Measurements from ENCODE around the gene ING4. TPM values are rescaled to one million over a fixed set of nuclear protein-coding genes. Genes with fewer than 3 reads are reported as not detected.
A peak's percentile ranks its signal among the peaks of the same experiment; 100 is the strongest.

The ING4 gene
- total RNA-seq, 1 experiment from 2014 or later, result 23.0 TPM

DNA sequence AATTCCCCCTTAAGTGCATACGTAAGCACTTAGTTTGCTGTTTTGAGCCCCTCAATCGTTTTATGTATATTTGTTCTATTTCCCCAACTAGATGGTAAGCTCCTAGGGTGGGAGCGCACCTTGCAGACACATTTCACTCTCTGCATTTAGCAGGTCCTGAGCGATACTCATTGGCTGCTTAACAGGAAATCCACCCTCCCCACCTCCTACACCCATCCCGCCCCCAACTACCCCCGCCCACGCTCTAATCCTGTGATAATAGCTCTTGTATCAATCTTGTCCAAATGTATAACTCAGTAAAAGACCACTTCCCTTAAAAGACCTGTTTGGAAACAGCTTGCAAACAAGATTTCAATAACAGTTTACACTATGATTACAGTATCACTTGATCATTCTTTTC is 35.3 kb downstream of the ING4 start:
- TF ChIP-seq KAT7 (CRISPR knock-in tag; IDR thresholded peaks at IDR 0.05; ENCODE audit: borderline replicate concordance) (no peak), NR2C2 (CRISPR knock-in tag; IDR thresholded peaks at IDR 0.05) (no peak), ZNF416 (CRISPR knock-in tag; IDR thresholded peaks at IDR 0.05) (no peak), NFYB (CRISPR knock-in tag; conservative IDR thresholded peaks at IDR 0.05; ENCODE audit: low read depth) (no peak), NFE2L1 (CRISPR knock-in tag; IDR thresholded peaks at IDR 0.05) (no peak), SMAD3 (CRISPR knock-in tag; IDR thresholded peaks at IDR 0.05; ENCODE audit: borderline replicate concordance) (no peak), GTF2I (CRISPR knock-in tag; conservative IDR thresholded peaks at IDR 0.05) (no peak)
- TF ChIP-seq, protein P1, sequence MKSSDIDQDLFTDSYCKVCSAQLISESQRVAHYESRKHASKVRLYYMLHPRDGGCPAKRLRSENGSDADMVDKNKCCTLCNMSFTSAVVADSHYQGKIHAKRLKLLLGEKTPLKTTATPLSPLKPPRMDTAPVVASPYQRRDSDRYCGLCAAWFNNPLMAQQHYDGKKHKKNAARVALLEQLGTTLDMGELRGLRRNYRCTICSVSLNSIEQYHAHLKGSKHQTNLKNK (CRISPR knock-in tag; IDR thresholded peaks at IDR 0.05), result no peak
- TF ChIP-seq, protein P2, sequence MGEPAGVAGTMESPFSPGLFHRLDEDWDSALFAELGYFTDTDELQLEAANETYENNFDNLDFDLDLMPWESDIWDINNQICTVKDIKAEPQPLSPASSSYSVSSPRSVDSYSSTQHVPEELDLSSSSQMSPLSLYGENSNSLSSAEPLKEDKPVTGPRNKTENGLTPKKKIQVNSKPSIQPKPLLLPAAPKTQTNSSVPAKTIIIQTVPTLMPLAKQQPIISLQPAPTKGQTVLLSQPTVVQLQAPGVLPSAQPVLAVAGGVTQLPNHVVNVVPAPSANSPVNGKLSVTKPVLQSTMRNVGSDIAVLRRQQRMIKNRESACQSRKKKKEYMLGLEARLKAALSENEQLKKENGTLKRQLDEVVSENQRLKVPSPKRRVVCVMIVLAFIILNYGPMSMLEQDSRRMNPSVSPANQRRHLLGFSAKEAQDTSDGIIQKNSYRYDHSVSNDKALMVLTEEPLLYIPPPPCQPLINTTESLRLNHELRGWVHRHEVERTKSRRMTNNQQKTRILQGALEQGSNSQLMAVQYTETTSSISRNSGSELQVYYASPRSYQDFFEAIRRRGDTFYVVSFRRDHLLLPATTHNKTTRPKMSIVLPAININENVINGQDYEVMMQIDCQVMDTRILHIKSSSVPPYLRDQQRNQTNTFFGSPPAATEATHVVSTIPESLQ (CRISPR knock-in tag; IDR thresholded peaks at IDR 0.05), result no peak
- TF ChIP-seq, protein P3, sequence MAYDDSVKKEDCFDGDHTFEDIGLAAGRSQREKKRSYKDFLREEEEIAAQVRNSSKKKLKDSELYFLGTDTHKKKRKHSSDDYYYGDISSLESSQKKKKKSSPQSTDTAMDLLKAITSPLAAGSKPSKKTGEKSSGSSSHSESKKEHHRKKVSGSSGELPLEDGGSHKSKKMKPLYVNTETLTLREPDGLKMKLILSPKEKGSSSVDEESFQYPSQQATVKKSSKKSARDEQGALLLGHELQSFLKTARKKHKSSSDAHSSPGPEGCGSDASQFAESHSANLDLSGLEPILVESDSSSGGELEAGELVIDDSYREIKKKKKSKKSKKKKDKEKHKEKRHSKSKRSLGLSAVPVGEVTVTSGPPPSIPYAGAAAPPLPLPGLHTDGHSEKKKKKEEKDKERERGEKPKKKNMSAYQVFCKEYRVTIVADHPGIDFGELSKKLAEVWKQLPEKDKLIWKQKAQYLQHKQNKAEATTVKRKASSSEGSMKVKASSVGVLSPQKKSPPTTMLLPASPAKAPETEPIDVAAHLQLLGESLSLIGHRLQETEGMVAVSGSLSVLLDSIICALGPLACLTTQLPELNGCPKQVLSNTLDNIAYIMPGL (CRISPR knock-in tag; IDR thresholded peaks at IDR 0.05), result no peak
- Mint-ChIP-seq H3K4me3 (no peak overlapping the region), H3K27ac (no peak overlapping the region), H3K27me3 (ENCODE audit: low read depth) (peaks cover 3% of the 10 kb centered on the region), H3K9me3 (no peaks in the 10 kb centered on the region), H3K36me3 (no peaks in the 10 kb centered on the region), H3K4me1 (peaks cover 4% of the 10 kb centered on the region; the same call in 1 of the 2 replicates)
- POLR2A ChIA-PET, result no interaction called here
- ATAC-seq (peak; percentile 67), DNase-seq (ENCODE audit: low spot score) (no peak)
- CTCF ChIA-PET, result interaction anchor here (0.7 to 1.4 kb wide), 5 partner anchors 17 to 70 kb away, joined by 3 to 12 read pairs (median 4); partner anchors contain the start of gene ACRBP

DNA sequence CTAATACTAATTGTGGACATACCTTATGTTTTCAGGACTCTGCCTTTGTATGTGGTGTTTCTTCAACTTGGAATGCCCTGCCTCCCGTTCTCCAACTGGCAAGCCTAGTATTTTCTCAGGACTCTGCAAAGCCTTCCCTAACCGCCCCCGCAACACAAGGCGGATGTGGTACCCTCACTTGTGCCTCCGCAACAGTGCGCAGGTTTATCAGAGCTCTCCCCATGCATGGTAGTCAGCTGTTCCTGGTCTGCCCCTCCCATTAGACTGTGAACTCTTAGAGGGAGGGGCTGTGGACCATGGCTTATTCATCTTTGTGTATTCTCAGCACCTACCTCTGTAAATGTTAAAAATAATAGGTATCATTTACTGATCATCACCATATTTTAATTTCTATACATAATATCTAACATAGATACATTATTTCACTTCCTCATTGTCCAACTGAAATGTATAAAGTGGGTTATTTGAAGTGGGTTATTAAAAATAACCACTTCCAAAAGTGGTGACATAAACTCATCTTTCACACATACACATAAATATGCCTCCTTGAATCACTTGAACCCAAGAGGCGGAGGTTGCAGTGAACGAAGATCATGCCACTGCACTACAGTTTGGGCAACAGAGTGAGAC is 36.1 kb downstream of the ING4 start:
- Mint-ChIP-seq H3K9me3 (no peaks in the 10 kb centered on the region), H3K36me3 (no peaks in the 10 kb centered on the region), H3K4me3 (no peak overlapping the region), H3K27me3 (ENCODE audit: low read depth) (peaks cover under 1% of the 10 kb centered on the region; the same call in 1 of the 2 replicates), H3K4me1 (no peaks in the 10 kb centered on the region; the same call in 1 of the 2 replicates), H3K27ac (no peak overlapping the region)
- no peak for ATAC-seq
- DNase-seq (ENCODE audit: low spot score), result no peak
- TF ChIP-seq, protein P4, sequence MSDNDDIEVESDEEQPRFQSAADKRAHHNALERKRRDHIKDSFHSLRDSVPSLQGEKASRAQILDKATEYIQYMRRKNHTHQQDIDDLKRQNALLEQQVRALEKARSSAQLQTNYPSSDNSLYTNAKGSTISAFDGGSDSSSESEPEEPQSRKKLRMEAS (CRISPR knock-in tag; IDR thresholded peaks at IDR 0.05), result no peak
- TF ChIP-seq ZNF121 (CRISPR knock-in tag; IDR thresholded peaks at IDR 0.05), result no peak
- TF ChIP-seq, protein P5, sequence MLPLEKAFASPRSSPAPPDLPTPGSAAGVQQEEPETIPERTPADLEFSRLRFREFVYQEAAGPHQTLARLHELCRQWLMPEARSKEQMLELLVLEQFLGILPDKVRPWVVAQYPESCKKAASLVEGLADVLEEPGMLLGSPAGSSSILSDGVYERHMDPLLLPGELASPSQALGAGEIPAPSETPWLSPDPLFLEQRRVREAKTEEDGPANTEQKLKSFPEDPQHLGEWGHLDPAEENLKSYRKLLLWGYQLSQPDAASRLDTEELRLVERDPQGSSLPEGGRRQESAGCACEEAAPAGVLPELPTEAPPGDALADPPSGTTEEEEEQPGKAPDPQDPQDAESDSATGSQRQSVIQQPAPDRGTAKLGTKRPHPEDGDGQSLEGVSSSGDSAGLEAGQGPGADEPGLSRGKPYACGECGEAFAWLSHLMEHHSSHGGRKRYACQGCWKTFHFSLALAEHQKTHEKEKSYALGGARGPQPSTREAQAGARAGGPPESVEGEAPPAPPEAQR (CRISPR knock-in tag; IDR thresholded peaks at IDR 0.05), result no peak
- no peak for TF ChIP-seq CBFB (CRISPR knock-in tag; IDR thresholded peaks at IDR 0.05; ENCODE audit: low read depth)
- ChIA-PET POLR2A (no interaction called here), CTCF (interaction anchor here (0.6 to 1.6 kb wide), 2 partner anchors 9 to 13 kb away, joined by 3 read pairs; partner anchors contain the start of gene LPAR5)

DNA sequence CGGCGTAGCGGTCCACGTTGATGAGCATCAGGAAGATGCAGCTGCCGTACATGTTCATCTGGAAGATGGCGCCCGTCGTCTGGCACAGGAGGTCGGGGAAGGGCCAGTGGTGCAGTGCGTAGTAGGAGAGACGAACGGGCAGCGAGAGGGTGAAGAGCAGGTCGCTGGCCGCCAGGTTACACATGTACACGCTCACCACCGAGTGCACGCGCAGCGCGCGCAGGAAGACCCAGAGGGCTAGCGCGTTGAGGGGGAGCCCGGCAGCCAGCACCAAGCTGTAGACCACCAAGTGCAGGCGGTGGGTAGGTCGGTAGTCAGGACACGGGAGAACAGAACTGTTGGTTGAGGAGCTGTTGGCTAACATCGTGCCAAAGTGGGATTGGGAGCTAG is 42.0 kb downstream of the ING4 start:
- ChIA-PET POLR2A (interaction anchor here (1.1 to 1.4 kb wide), 4 partner anchors 24 to 252 kb away, joined by 3 to 4 read pairs (median 3); partner anchors contain the start of genes ACRBP and SPSB2), CTCF (interaction anchor here (0.8 to 6.7 kb wide), 34 partner anchors 8 to 314 kb away, joined by 3 to 111 read pairs (median 5); partner anchors contain the start of genes ACRBP, COPS7A, LPAR5 and PTMS)
- H3K4me1 Mint-ChIP-seq, result peaks cover 4% of the 10 kb centered on the region; the same call in 1 of the 2 replicates
- no peak overlapping the region for H3K27ac Mint-ChIP-seq
- ATAC-seq (no peak), DNase-seq (ENCODE audit: low spot score) (no peak)
- no peaks in the 10 kb centered on the region for H3K36me3 Mint-ChIP-seq
- H3K4me3 Mint-ChIP-seq, result peak overlapping the region; percentile 20; the same call in 1 of the 2 replicates
- peaks cover 34% of the 10 kb centered on the region for H3K27me3 Mint-ChIP-seq (ENCODE audit: low read depth)
- H3K9me3 Mint-ChIP-seq, result no peaks in the 10 kb centered on the region
- TF ChIP-seq ATF1 (CRISPR knock-in tag; IDR thresholded peaks at IDR 0.05), result no peak
- TF ChIP-seq GRHL2 (CRISPR knock-in tag; IDR thresholded peaks at IDR 0.05; ENCODE audit: insufficient replicate concordance, severe bottlenecking), result no peak
- TF ChIP-seq, protein P6, sequence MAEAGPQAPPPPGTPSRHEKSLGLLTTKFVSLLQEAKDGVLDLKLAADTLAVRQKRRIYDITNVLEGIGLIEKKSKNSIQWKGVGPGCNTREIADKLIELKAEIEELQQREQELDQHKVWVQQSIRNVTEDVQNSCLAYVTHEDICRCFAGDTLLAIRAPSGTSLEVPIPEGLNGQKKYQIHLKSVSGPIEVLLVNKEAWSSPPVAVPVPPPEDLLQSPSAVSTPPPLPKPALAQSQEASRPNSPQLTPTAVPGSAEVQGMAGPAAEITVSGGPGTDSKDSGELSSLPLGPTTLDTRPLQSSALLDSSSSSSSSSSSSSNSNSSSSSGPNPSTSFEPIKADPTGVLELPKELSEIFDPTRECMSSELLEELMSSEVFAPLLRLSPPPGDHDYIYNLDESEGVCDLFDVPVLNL (CRISPR knock-in tag; IDR thresholded peaks at IDR 0.05; ENCODE audit: borderline replicate concordance, low read depth), result no peak
- no peak for TF ChIP-seq MXD4 (CRISPR knock-in tag; IDR thresholded peaks at IDR 0.05; ENCODE audit: borderline replicate concordance)
- TF ChIP-seq, protein P2 (CRISPR knock-in tag; IDR thresholded peaks at IDR 0.05), result no peak
- TF ChIP-seq FOXJ3 (CRISPR knock-in tag; IDR thresholded peaks at IDR 0.05; ENCODE audit: borderline replicate concordance), result no peak
